ENCODE results near the gene KCNJ4.

The KCNJ4 gene

DNA sequence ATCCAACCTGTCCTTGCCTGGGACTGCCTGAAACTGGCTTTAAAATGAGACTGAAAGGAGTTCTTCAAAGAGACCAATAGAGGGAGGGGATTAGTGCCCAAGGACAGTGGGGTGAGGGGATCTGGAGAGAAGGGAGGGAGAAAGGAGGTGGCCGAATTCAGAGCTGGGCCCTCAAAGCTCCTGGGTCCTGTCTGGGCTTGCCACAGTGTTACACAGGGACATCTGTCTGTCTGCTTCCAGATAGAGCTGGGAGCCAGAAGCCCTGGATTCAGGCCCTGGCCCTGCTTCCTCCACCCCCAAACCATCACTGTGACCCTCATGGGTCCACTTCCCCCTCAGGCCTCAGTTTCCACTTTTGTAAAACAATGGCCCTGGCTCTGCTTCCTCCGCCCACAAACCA lies 3.6 kb downstream of the KCNJ4 start:
- H3K9me3 Mint-ChIP-seq, result no peaks in the 10 kb centered on the region
- H3K36me3 Mint-ChIP-seq (ENCODE audit: low read depth), result no peaks in the 10 kb centered on the region
- H3K27me3 Mint-ChIP-seq, result peaks cover 37% of the 10 kb centered on the region
- H3K4me1 Mint-ChIP-seq (ENCODE audit: low read depth), result peaks cover 7% of the 10 kb centered on the region
- H3K27ac Mint-ChIP-seq, result no peak overlapping the region
- H3K4me3 Mint-ChIP-seq, result no peak overlapping the region

DNA sequence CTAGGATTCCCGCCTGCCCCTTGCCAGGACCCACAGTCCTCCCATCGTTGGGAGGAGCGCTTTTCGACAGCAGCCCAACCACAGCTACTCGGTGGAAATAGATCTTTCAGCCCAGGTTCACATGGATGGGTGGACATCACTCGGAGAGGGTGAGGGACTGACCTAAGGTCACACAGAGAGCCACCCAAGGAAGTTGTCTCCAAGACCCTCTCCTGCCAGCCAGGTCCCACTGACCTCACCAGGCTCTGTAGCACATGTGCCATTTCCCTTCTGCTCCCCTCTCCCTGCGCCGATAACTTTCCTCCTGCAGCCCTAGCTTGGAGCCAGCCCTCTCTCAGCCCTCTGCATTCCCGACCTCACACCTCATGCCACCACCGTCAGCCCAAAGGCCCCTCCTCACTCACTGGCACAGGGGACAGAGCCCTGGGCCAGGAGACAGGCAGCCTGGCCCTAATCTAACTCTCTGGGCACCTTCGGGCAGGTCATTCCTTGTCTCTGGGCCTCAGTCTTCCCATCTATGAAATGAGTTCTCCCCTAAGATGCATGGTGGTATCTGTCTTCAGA lies 4.7 kb downstream of the KCNJ4 start:
- Mint-ChIP-seq H3K36me3 (ENCODE audit: low read depth) (no peaks in the 10 kb centered on the region), H3K9me3 (no peaks in the 10 kb centered on the region), H3K27me3 (peaks cover 35% of the 10 kb centered on the region), H3K27ac (no peak overlapping the region), H3K4me3 (no peak overlapping the region), H3K4me1 (ENCODE audit: low read depth) (peaks cover 5% of the 10 kb centered on the region)

- Mint-ChIP-seq H3K4me3 (no peak overlapping the region), H3K9me3 (no peaks in the 10 kb centered on the region), H3K27ac (no peak overlapping the region), H3K4me1 (ENCODE audit: low read depth) (peaks cover 5% of the 10 kb centered on the region), H3K27me3 (peaks cover 35% of the 10 kb centered on the region), H3K36me3 (ENCODE audit: low read depth) (no peaks in the 10 kb centered on the region)
Measured at GRCh38 chr22:38449776-38450175, 5.2 kb downstream of the KCNJ4 start.

- Mint-ChIP-seq H3K27me3 (peaks cover 30% of the 10 kb centered on the region), H3K4me1 (ENCODE audit: low read depth) (no peaks in the 10 kb centered on the region), H3K4me3 (no peak overlapping the region), H3K9me3 (no peaks in the 10 kb centered on the region), H3K36me3 (ENCODE audit: low read depth) (no peaks in the 10 kb centered on the region), H3K27ac (no peak overlapping the region)
Measured at GRCh38 chr22:38448945-38449745, 5.9 kb downstream of the KCNJ4 start.

GRCh38 chr22:38446018-38446601 lies 8.9 kb downstream of the KCNJ4 start:
- no peaks in the 10 kb centered on the region for H3K4me1 Mint-ChIP-seq (ENCODE audit: low read depth)
- H3K27ac Mint-ChIP-seq, result no peak overlapping the region
- peaks cover 16% of the 10 kb centered on the region for H3K27me3 Mint-ChIP-seq
- no peaks in the 10 kb centered on the region for H3K36me3 Mint-ChIP-seq (ENCODE audit: low read depth)
- no peak overlapping the region for H3K4me3 Mint-ChIP-seq
- H3K9me3 Mint-ChIP-seq, result no peaks in the 10 kb centered on the region

- no peak overlapping the region for H3K27ac Mint-ChIP-seq
- no peak overlapping the region for H3K4me3 Mint-ChIP-seq
- H3K36me3 Mint-ChIP-seq (ENCODE audit: low read depth), result no peaks in the 10 kb centered on the region
- no peaks in the 10 kb centered on the region for H3K9me3 Mint-ChIP-seq
- peaks cover 5% of the 10 kb centered on the region for H3K27me3 Mint-ChIP-seq
- H3K4me1 Mint-ChIP-seq (ENCODE audit: low read depth), result no peaks in the 10 kb centered on the region
Measured at GRCh38 chr22:38444783-38445182, 10.2 kb downstream of the KCNJ4 start.

DNA sequence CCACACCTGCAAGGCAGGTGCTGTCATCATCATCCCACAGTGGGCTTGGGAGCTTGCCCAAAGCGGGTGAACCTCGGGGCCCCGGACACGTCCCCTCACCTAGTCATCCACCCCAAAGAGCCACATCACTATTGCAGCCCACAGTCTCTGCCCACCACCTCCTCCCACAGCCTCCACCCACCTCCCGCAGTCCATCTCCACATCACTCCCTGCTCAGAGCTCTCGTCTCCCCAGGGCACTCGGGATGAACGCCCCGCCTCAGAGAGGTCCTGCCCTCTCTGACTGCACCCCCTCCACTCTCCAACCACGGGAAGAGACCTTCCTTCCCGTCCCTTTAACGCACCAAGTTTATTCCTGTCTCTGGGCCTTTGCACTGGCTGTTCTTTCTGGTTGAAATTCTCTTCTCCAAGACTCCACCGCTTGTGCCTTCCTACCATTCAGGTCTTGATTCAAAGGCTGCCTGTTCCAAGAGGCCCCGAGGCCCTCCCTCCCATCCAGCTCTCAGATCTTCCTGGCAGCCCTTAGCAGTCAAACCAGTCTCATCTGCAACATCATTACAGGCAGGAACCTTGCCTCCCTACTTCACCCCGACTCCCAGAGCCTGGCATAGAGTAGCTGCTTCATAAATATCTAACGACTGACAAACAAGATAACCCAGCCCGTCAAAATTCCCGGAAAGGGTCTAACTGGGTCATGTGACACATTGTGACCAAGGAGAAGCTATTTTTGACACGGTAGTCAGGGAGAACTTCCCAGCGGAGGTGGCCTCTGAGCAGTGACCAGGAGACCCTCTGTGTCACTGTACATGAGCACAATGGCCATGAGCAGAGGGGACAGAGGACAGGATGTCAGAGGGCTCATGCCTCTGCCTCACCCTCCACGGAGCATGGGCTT lies 11.1 kb downstream of the KCNJ4 start:
- Mint-ChIP-seq H3K27ac (no peak overlapping the region), H3K4me3 (no peak overlapping the region), H3K36me3 (ENCODE audit: low read depth) (no peaks in the 10 kb centered on the region), H3K4me1 (ENCODE audit: low read depth) (no peaks in the 10 kb centered on the region), H3K9me3 (no peaks in the 10 kb centered on the region), H3K27me3 (peaks cover 5% of the 10 kb centered on the region)

DNA sequence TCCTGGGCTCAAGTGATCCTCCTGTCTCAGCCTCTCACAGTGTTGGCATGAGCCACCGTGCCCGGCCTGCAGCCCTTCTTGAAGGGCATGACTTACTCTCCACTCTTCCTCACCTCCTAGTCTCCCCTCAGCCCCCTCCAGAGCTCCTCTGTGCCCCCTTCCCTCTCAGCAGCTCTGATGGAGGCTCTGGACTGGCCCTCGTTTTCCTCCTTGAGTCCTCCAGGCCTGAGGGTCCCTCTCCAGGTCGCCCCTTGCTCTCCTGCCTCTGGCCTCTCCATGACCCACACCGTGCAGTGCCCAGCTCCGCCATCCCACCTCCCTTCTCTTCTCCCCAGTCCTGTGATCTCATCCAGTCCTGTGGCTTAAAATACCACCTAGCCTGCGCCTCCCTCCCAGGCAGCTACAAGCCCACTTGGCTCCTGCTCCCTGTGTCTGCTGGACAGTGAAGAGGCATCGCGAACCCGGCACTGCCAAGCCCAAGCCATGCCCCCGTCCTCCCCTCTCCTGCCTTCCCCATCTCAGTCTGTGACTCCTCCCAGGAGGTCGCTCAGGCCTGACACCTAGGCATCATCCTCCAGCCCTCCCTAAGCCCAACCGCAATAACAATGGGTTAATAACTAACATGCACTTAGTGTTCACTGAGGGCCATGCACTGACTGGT lies 11.9 kb downstream of the KCNJ4 start:
- no peaks in the 10 kb centered on the region for H3K36me3 Mint-ChIP-seq (ENCODE audit: low read depth)
- no peaks in the 10 kb centered on the region for H3K4me1 Mint-ChIP-seq (ENCODE audit: low read depth)
- no peak overlapping the region for H3K27ac Mint-ChIP-seq
- no peak overlapping the region for H3K4me3 Mint-ChIP-seq
- peaks cover 5% of the 10 kb centered on the region for H3K27me3 Mint-ChIP-seq
- H3K9me3 Mint-ChIP-seq, result no peaks in the 10 kb centered on the region

GRCh38 chr22:38441620-38442287 lies 13.2 kb downstream of the KCNJ4 start:
- H3K36me3 Mint-ChIP-seq (ENCODE audit: low read depth), result no peaks in the 10 kb centered on the region
- H3K9me3 Mint-ChIP-seq, result no peaks in the 10 kb centered on the region
- H3K27ac Mint-ChIP-seq, result no peak overlapping the region
- no peaks in the 10 kb centered on the region for H3K4me1 Mint-ChIP-seq (ENCODE audit: low read depth)
- peaks cover 5% of the 10 kb centered on the region for H3K27me3 Mint-ChIP-seq
- no peak overlapping the region for H3K4me3 Mint-ChIP-seq

DNA sequence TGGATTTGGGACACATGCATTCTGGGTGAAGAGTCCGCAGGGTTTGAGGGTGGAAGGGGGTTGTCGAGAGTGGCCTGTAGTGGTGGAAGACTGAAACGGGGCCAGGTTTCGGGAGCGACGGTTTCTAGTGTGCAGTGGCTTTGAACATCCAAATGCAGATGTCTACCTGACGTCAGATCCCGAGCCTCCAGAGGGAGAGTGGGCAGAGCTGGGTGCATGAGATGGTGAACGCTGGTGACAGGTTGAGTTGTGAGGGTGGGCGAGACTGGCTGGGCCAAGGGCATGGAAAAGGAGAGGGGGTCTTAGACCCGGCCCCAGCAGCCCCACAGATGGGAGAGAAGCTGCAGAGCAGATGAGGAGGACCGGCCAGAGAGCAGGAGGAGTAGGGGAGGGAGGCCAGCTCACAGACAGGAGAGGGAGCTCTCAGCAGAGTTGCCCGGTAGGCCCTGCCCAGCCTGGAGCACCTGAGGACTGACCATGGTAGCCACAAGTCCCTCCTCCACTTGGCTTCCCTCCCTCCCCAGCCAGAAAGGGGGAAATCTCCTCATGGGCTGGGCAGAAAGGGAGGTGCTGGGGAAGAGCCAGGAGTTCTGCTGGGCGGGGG lies 14.2 kb downstream of the KCNJ4 start:
- Mint-ChIP-seq H3K9me3 (no peaks in the 10 kb centered on the region), H3K4me1 (ENCODE audit: low read depth) (no peaks in the 10 kb centered on the region), H3K4me3 (no peak overlapping the region), H3K27ac (no peak overlapping the region), H3K27me3 (peaks cover 5% of the 10 kb centered on the region), H3K36me3 (ENCODE audit: low read depth) (no peaks in the 10 kb centered on the region)

GRCh38 chr22:38437416-38437815 lies 17.6 kb downstream of the KCNJ4 start:
- H3K36me3 Mint-ChIP-seq (ENCODE audit: low read depth), result no peaks in the 10 kb centered on the region
- no peaks in the 10 kb centered on the region for H3K27me3 Mint-ChIP-seq
- H3K4me3 Mint-ChIP-seq, result no peak overlapping the region
- H3K9me3 Mint-ChIP-seq, result no peaks in the 10 kb centered on the region
- H3K4me1 Mint-ChIP-seq (ENCODE audit: low read depth), result no peaks in the 10 kb centered on the region
- H3K27ac Mint-ChIP-seq, result no peak overlapping the region

DNA sequence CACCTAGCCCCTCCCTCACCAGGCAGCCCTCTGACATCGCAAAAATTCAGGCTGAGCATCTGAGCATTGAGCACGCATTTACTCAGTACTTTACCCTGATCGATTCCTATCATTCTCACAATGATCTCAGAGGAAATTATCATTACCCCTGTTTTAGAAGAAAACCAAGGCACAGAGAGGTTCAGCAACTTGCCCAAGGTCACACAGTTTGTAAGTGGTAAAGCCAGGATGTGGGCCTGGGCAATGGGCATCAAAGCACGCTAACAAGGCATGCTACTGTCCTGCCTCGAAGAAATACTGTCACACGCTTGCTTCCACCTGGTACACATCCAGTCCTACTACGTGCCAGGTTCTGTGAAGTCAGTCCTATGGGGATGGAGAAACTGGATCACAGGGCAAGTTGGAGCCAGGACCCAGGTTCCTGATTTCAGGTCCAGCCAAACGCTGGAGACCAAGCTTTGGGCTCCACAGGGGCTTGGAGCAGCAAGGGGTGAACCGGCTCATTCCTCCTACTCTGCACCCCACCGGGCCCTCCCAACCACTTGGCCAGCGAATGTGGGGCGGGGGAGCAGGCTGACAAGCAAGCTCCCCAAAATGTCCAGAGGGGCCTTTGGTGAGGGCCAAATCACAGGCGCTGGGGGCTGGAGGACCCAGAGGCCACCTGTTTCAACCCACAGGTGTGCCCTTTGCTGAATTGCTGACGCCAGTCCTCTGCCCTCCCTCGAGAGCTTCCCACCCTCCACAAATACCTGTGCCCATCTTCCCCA lies 18.2 kb downstream of the KCNJ4 start:
- H3K9me3 Mint-ChIP-seq, result no peaks in the 10 kb centered on the region
- no peak overlapping the region for H3K4me3 Mint-ChIP-seq
- H3K27ac Mint-ChIP-seq, result no peak overlapping the region
- no peaks in the 10 kb centered on the region for H3K4me1 Mint-ChIP-seq (ENCODE audit: low read depth)
- H3K36me3 Mint-ChIP-seq (ENCODE audit: low read depth), result no peaks in the 10 kb centered on the region
- H3K27me3 Mint-ChIP-seq, result no peaks in the 10 kb centered on the region

GRCh38 chr22:38435965-38436364 lies 19.0 kb downstream of the KCNJ4 start:
- H3K36me3 Mint-ChIP-seq (ENCODE audit: low read depth), result no peaks in the 10 kb centered on the region
- no peak overlapping the region for H3K27ac Mint-ChIP-seq
- no peaks in the 10 kb centered on the region for H3K9me3 Mint-ChIP-seq
- H3K4me1 Mint-ChIP-seq (ENCODE audit: low read depth), result no peaks in the 10 kb centered on the region
- H3K4me3 Mint-ChIP-seq, result no peak overlapping the region
- H3K27me3 Mint-ChIP-seq, result no peaks in the 10 kb centered on the region

Data from stimulated activated naive CD8-positive, alpha-beta T cell treated with anti-CD3 and anti-CD28 coated beads, Interleukin-15, Interleukin-2, amounts not matched to agents 100 ng/mL and 50 ng/mL, for 24 hours (primary cell).